Stimulated activated CD8-positive, alpha-beta memory T cell treated with anti-CD3 and anti-CD28 coated beads, Interleukin-12 subunit alpha, Interleukin-12 subunit beta, amount 100 ng/mL, for 4 hours (primary cell): ENCODE measurements around the gene SND1.

ENCODE experiments used
- DNase-seq: peaks from one replicate; pipeline ENCODE4 v3.0.0-alpha.2; 2020; ENCODE audit warnings: low read depth

The SND1 gene

GRCh38 chr7:127651556-127652332 lies at the start of gene SND1:
TSS of gene SND1 (plus strand) at chr7:127652194. CDS start at chr7:127652374, 180 bp downstream.
- DNase-seq = peak; percentile 97

DNA sequence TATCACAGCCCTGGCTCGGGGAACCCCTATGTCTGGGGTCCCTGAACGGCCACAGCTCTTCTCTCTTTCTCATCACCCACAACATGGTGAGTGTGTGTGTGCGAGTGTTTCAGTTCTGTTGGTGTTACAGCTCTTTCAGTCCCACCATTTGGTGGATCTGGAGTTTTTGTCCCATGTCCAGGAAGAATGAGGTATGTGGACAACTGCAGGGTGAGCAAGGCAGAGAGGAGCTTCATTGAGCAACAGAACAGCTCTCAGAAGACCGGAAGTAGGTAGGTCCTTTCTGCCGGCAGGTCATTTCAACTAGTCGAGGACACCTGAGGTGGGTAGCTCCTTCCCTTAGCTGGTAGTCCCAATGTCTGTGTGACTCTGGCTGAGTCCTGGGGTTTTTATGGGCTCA lies 43.5 kb upstream of the SND1 start:
- no peak for DNase-seq

DNA sequence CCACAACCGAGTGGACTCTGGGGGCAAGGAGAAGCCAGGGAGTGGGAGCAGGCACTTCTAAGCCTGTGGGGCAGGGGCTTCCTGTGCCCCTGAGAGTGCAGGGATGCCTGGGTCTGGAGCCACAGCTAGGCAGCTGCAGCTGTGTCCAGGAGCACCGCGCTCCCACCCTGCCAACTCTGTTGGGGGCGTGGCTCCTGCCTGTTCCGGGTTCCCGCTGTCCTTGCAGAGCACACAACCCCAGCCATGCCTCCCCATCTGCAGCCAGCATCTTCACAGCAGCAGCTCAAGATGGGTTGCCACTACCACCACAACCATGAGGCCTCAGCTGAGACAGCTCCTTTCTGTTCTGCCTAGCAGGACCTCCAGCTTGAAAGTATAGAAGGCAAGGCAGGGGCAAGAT lies 42.7 kb upstream of the SND1 start:
- DNase-seq = no peak

GRCh38 chr7:127612263-127612662 lies 39.7 kb upstream of the SND1 start:
- no peak for DNase-seq

GRCh38 chr7:127616724-127617123 lies 35.3 kb upstream of the SND1 start:
- no peak for DNase-seq

- DNase-seq = no peak
Measured at GRCh38 chr7:127618042-127618441, 34.0 kb upstream of the SND1 start, which contains the start of gene PAX4. TSS of gene PAX4 (minus strand) at chr7:127618142. CDS start at chr7:127615928, 2,214 bp downstream.

DNA sequence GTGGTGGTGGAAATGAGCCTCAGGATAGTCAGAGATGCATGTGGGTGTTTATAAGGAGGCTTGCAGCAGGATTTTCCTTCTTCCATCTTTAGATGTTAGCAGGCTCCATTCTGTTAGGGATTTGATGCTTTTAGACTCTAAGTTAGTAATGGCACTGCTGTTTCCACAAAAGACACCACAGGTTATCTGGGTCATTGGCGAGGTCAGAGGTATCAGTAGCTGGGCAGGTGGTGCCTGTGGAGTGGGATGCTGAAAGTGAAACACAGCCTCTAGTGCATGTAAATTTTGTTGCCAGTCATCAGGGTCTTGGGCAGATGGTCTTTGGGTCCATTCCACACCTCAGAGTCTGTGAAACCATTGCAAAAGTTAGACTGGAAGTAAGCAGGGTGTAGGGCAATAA lies 33.2 kb upstream of the SND1 start:
- no peak for DNase-seq

DNA sequence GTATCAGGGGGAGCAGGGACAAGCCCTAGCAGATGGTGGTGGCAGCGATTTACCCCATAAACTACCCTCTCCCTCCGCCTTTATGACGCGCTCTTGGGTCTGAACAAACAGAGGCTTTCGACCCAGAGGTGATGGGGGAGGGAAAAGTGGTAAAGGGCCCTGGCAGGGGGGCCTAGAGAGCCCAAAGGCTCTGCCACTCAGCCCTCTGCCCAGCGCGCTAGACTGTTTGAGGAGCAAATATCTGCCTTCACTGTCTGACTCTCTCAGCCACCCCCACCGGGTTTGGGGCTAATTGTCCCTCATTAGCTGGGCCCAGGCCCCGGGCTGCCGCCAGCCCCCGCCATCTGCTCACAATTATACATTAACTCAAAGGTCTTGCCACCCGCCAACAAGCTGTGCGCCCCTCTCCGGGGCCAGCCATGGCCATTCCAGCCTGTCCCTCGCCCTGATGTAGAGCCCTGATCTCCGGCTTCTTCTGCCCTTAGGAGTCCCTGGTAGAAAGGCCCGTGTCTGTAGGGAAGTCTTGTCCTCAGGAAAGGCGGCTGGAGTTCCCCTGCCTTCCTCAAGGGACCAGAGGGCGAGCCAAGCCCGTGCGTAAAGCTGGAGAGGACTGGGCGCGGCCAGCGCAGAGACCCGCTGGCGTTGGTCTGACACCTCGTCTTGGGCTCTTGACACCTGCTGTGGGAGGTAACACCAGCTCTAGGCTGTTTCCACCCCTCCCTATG lies 32.2 kb upstream of the SND1 start:
- no peak for DNase-seq

GRCh38 chr7:127620406-127621233 lies 31.4 kb upstream of the SND1 start:
- no peak for DNase-seq

GRCh38 chr7:127625331-127625730 lies 26.7 kb upstream of the SND1 start:
- no peak for DNase-seq

DNA sequence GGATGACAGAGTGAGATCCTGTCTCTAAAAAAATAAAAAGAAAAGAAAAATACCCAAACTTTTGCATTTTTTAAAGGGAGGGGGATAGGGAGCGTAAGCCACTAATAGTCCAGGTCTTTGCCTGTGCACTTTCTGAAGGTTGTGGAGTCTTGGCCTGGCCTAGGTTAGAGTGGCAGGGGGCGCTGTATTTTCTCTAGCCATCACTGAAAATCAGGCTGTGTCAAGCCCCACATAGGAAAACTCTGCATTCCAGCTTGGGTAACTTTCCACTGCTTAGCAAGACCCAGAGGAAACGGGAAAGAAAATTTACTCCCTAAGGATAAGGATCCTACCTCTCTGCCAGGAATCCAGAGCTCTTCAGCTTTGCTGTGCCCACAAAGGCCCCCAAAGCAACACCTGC lies 23.5 kb upstream of the SND1 start:
- no peak for DNase-seq

DNA sequence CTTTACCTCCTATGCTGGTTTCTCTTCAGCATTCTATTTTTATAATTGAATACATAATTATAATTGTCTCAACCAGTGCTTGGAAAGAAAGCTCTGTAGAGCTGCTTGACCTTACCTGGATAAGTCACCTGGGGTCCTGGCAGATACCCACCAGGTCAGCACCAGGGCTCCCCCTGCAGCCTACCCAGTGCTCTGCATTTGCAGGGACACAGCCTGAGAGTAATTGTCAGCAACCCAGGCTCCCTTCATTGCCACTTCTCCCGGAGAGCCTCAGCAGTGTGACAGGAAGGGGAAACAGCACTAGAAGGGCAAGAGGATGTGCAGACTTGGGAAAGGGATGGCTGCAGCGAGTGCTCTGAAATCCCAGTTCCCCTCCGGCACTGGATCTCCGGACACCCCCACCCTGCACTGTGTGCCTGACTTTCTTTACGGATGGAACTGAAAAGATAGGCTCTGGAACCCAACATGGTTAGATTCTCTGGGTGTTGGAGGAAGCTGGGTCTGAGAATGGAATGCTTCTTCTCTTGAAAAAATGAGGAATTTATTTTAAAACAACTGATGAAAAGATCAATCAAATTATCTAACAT lies 22.6 kb upstream of the SND1 start:
- DNase-seq = no peak

DNA sequence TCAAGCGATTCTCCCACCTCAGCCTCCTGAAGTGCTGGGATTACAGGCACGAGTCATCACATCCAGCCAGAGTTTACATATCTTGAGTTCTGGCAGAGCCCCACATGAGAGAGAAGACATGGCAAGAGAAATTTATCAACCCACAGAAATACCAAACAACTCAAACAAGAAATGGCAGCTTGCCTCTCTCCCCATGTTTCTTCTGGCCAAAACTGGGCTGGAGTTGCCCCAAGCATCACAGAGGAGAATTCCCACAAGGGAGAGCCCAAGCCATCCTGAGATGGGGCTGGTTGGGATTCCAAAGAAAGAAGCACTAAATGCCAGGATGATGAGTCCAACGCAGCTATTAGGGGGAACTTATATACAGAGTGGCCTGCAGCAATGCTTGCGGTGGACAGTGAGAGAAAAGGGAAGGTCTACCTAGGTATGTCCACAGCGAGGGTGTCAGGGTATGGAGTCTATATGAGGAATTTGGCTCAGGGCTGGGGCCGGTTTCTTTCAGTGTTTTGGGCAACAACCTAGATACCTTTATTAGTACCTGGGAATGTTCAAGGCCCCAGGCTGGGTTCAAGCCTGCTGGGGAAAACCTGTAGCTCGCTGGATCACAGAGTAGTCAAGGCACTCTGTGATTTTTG lies 19.6 kb upstream of the SND1 start:
- DNase-seq = no peak

- no peak for DNase-seq
Measured at GRCh38 chr7:127635659-127636285, 16.2 kb upstream of the SND1 start.

GRCh38 chr7:127638197-127638596 lies 13.8 kb upstream of the SND1 start:
- no peak for DNase-seq

- no peak for DNase-seq
Measured at GRCh38 chr7:127644484-127644883, 7.5 kb upstream of the SND1 start.

DNA sequence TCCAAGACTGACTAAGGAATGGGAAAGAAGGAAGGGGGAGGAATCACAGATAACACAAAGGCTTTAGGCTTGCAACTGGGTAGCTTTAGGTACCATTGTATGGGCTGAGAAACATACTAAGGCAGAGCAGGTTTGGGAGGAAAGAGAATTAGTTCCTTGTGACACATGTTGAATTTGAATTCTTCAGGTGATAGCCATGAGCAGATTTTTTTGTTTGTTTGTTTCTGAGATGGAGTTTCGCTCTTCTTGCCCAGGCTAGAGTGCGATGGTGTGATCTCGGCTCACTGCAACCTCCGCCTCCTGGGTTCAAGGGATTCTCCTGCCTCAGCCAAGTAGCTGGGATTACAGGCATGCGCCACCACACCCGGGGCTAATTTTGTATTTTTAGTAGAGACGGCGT lies 4.4 kb upstream of the SND1 start:
- DNase-seq = no peak

DNA sequence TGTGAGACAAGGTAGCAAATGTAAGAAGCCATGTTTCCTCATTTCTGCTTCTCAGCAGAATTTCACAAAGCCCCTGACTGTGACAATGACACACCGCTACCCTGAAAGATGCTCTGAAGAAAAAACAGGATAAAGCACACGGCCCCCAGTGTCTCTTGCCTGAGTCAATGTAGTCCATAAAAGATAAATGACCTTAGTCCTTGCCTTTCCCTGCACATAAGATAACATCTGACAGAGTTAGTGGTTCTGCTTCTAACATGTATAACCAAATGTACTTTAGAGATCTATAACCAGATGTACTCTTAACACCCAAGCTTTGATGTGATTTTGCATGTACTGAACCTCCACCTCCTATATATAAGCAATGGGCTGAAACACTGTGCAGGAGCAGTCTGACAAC lies 3.0 kb upstream of the SND1 start:
- DNase-seq = no peak

DNA sequence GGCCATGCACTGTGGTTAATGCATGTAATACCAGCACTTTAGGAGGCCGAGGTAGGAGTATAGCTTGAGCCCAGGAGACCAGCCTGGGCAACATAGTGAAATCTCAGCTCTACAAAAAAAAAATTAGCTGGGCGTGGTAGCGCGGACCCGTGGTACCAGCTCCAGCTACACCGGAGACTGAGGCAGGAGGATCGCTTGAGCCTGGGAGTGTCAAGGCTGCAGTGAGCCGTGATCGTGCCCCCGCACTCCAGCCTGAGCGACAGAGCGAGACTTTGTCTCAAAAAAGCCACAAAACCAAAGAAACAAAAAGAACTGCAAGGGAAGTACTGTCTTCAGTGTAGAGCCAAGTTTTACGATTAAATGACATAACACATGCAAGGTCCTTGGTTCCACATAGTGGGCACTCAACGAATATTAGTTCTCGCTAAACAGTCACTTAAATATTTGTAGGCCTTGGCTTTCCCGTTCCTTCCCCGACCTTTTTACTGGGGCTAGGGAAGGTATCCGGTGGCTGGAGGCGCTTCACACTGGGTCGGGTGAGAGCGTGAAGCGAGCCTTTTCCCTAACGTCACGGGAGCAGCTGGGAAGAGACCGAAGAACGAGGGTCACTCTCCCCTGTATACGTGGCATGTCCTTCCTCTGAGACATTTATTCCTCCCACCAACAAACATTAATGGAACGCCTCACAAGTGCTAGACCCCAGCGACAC lies 993 bp upstream of the SND1 start:
- DNase-seq = no peak
